Activated CD8-positive, alpha-beta T cell treated with anti-CD3 and anti-CD28 coated beads for 36 hours (primary cell): Measurements from ENCODE around the gene PNLIPRP2. TPM values are rescaled to one million over a fixed set of nuclear protein-coding genes. Genes with fewer than 3 reads are reported as not detected.

ENCODE experiments used
- ATAC-seq: fragments of 200-7000 bp; cut with Tn5 transposase; one replicate; pipeline ENCODE4 v1.10.0; 2021; ENCODE audit warnings: mild to moderate bottlenecking, moderate library complexity
- CTCF ChIA-PET: fragments of 350-600 bp; sonication (Branson Sonifier 250); formaldehyde crosslinking; loops from one replicate; lab custom pipeline; 2021; ENCODE audit warnings: antibody characterized with exemption; lab: Charles Lee
- POLR2A ChIA-PET: fragments of 350-600 bp; sonication (Branson Sonifier 250); formaldehyde crosslinking; loops from one replicate; lab custom pipeline; 2021; ENCODE audit warnings: antibody characterized with exemption; lab: Charles Lee
- DNase-seq: peaks from one replicate; pipeline ENCODE4 v3.0.0-alpha.2; 2020
- H3K27ac Mint-ChIP-seq: one replicate; pipeline ENCODE4 v1.8.0; 2021; ENCODE audit warnings: mild to moderate bottlenecking, mixed read lengths
- H3K27me3 Mint-ChIP-seq: one replicate; pipeline ENCODE4 v1.8.0; 2021; ENCODE audit warnings: mixed read lengths
- H3K36me3 Mint-ChIP-seq: one replicate; pipeline ENCODE4 v1.8.0; 2021; ENCODE audit warnings: low read depth, mixed read lengths
- H3K4me1 Mint-ChIP-seq: one replicate; pipeline ENCODE4 v1.8.0; 2021; ENCODE audit warnings: low read depth, mixed read lengths
- H3K4me3 Mint-ChIP-seq: one replicate; pipeline ENCODE4 v1.8.0; 2021; ENCODE audit warnings: mild to moderate bottlenecking, moderate library complexity, mixed read lengths
- H3K9me3 Mint-ChIP-seq: one replicate; pipeline ENCODE4 v1.8.0; 2021; ENCODE audit warnings: mixed read lengths
- intact Hi-C: fragments of 100-400 bp; cut with micrococcal nuclease; formaldehyde crosslinking; loops from one replicate; pipeline ENCODE4 v1.10.0; 2022
- total RNA-seq, 2 experiments: library from RNA; stranded (reverse); gene quantifications; one replicate each; pipeline ENCODE4 v1.2.3, GENCODE V29; 2021
- TF ChIP-seq, protein P1 (sequence below): fragments of 200-600 bp; IDR thresholded peaks from one replicate; pipeline ENCODE4 v1.8.0; 2022; ENCODE audit warnings: antibody characterized with exemption, mild to moderate bottlenecking

The PNLIPRP2 gene
- total RNA-seq, 2 experiments from 2014 or later = not detected

DNA sequence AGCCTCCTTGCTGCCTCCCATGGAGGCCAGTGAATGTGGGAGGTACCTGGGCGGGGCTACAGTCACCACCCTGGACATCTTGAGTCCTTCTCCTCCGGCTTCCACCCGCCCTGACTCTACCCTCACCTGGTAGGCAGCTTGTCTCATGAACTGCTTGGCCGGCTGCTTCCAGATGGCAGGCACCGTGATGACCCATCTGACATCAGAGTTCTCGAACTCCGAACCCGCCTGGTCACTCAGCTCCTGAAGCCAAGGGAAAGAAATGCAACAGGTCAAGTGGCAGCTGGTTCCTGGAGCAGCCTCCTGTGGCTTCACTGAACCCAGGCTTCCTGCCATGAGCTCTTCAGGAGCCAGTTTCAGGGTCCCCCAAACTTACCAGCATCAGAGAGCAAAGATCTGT is 71.5 kb downstream of the PNLIPRP2 start:
- peaks cover 36% of the 10 kb centered on the region for H3K27me3 Mint-ChIP-seq
- TF ChIP-seq, protein P1, sequence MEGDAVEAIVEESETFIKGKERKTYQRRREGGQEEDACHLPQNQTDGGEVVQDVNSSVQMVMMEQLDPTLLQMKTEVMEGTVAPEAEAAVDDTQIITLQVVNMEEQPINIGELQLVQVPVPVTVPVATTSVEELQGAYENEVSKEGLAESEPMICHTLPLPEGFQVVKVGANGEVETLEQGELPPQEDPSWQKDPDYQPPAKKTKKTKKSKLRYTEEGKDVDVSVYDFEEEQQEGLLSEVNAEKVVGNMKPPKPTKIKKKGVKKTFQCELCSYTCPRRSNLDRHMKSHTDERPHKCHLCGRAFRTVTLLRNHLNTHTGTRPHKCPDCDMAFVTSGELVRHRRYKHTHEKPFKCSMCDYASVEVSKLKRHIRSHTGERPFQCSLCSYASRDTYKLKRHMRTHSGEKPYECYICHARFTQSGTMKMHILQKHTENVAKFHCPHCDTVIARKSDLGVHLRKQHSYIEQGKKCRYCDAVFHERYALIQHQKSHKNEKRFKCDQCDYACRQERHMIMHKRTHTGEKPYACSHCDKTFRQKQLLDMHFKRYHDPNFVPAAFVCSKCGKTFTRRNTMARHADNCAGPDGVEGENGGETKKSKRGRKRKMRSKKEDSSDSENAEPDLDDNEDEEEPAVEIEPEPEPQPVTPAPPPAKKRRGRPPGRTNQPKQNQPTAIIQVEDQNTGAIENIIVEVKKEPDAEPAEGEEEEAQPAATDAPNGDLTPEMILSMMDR = no peak
- ATAC-seq = no peak
- CTCF ChIA-PET = interaction anchor here (1.1 to 2.1 kb wide), 3 partner anchors 10 to 105 kb away, joined by 3 to 11 read pairs (median 4); no protein-coding TSS in a partner anchor
- no peak overlapping the region for H3K27ac Mint-ChIP-seq
- H3K9me3 Mint-ChIP-seq = no peaks in the 10 kb centered on the region
- H3K36me3 Mint-ChIP-seq = no peaks in the 10 kb centered on the region
- intact Hi-C loops = no loop called here
- no peak overlapping the region for H3K4me3 Mint-ChIP-seq
- POLR2A ChIA-PET = no interaction called here
- no peak for DNase-seq
- H3K4me1 Mint-ChIP-seq = no peaks in the 10 kb centered on the region

DNA sequence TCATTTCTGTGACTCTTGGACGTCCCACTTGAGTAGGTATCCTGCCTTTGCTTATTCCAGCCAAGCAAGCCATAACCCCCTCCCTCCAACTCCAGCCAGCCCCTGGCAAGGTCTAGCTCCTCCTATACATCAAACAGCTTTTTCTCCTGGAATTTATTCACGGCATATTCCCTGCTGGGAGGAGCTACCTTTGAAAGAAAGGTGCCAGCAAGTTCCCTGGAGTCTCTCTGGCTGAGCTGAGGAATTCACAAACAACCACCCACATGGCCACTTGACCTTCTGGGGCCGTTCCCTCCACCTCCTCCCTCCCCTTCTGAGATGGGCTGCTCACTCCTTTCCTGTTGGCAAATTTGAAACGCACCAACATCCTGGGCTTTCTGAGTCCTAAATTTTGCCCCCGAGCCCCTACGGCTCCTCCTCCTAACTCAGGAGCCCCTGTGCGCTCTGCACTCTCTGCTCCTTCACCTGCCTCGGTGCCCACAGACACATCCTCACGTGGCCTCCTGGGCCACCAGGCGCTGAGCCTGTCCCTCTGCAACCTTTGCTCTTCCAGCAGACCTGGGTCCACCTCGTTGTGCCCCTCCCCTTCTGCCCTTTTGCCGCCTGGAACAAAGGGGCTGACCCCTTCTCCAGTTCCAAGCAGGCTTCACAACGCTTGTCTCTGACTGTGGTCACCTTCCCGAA is 73.6 kb downstream of the PNLIPRP2 start:
- H3K36me3 Mint-ChIP-seq = no peaks in the 10 kb centered on the region
- no peak overlapping the region for H3K4me3 Mint-ChIP-seq
- ChIA-PET CTCF (no interaction called here), POLR2A (no interaction called here)
- no peak for DNase-seq
- H3K27ac Mint-ChIP-seq = no peak overlapping the region
- H3K27me3 Mint-ChIP-seq = peaks cover 33% of the 10 kb centered on the region
- H3K4me1 Mint-ChIP-seq = no peaks in the 10 kb centered on the region
- no peak for ATAC-seq
- TF ChIP-seq, protein P1 = no peak
- intact Hi-C loops = no loop called here
- H3K9me3 Mint-ChIP-seq = no peaks in the 10 kb centered on the region

Other genes with a start within 250 kb of the PNLIPRP2 start
- not detected for gene PNLIPRP3, start 193.1 kb upstream of the PNLIPRP2 start, total RNA-seq
- gene PNLIP, start 75.0 kb upstream of the PNLIPRP2 start, total RNA-seq = not detected
- not detected for gene PNLIPRP1, start 30.0 kb upstream of the PNLIPRP2 start, total RNA-seq
- gene HSPA12A, start 121.6 kb downstream of the PNLIPRP2 start, total RNA-seq = under 1 TPM in 1 of 2 experiments, not detected in 1; 0.07 TPM
- not detected for gene ENO4, start 228.5 kb downstream of the PNLIPRP2 start, total RNA-seq